HCT116 (cell line): Measurements from ENCODE around the gene KANK2.

Source experiments
- CEBPB ChIP-seq: IDR thresholded peaks from 2 replicates; pipeline ENCODE4 v1.6.1; 2012; ENCODE audit warnings: low read depth
- EZH2 ChIP-seq: fragments of 200-600 bp; sonication (generic); IDR thresholded peaks from 2 replicates; pipeline ENCODE4 v1.6.1; 2017; ENCODE audit warnings: antibody characterized with exemption, mixed run types
- EZH2phosphoT487 ChIP-seq: fragments of 200-600 bp; IDR thresholded peaks from 2 replicates; pipeline ENCODE4 v1.6.1; 2018; ENCODE audit warnings: antibody characterized with exemption, borderline replicate concordance
- FOSL1 ChIP-seq: IDR thresholded peaks from 2 replicates; pipeline ENCODE4 v1.6.1; 2012; ENCODE audit warnings: low read depth
- POLR2AphosphoS5 ChIP-seq: IDR thresholded peaks from 2 replicates; pipeline ENCODE4 v1.6.1; 2011; ENCODE audit warnings: mild to moderate bottlenecking, low read depth, low read length, moderate library complexity
- SIN3A ChIP-seq: IDR thresholded peaks from 2 replicates; pipeline ENCODE4 v1.6.1; 2012; ENCODE audit warnings: low read depth
- SP1 ChIP-seq: IDR thresholded peaks from 2 replicates; pipeline ENCODE4 v1.6.1; 2012; ENCODE audit warnings: low read depth
- ZNF274 ChIP-seq: fragments of 200-500 bp; sonication (Bioruptor generic); IDR thresholded peaks from 2 replicates; pipeline ENCODE4 v1.6.1; 2014; ENCODE audit warnings: mild to moderate bottlenecking, low read depth, low read length, inconsistent platforms
- TF ChIP-seq, protein P1 (sequence below), 3 experiments: fragments of 200-600 bp in 1 of 3; sonication (generic) in 1 of 3; IDR thresholded peaks in 2 of 3; conservative IDR thresholded peaks in 1 of 3; 2 replicates each; pipeline ENCODE4 v1.5.1; 2012 to 2017; ENCODE audit warnings: low read depth in 2 of 3, low read length in 2 of 3, antibody characterized with exemption in 1 of 3, borderline replicate concordance in 1 of 3, control low read depth in 1 of 3, mild to moderate bottlenecking in 1 of 3, mixed read lengths in 1 of 3, mixed run types in 1 of 3, moderate library complexity in 1 of 3; ENCODE audit not compliant: insufficient read depth in 1 of 3
- TF ChIP-seq, protein P2 (sequence below): IDR thresholded peaks from 2 replicates; pipeline ENCODE4 v1.6.1; 2012
- TF ChIP-seq, protein P3 (sequence below): IDR thresholded peaks from 2 replicates; pipeline ENCODE4 v1.6.1; 2012; ENCODE audit warnings: low read depth

DNA sequence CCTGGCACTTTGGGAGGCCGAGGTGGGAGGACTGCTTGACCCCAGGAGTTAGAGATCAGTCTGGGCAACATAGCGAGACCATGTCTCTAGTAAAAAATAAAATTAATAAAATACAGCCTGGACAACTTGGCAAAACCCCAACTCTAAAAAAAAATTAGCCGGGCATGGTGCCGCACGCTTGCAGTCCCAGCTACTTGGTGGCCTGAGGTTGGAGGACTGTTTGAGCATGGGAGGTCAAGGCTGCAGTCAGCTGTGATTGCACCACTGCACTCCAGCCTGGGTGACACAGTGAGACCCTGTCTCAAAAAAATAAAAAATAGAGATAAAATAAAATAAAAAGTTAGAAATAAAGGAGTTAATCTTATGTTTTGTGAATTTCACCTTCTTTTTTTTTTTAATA lies 26.2 kb downstream of the KANK2 start:
- TF ChIP-seq ZNF274, result no peak
- TF ChIP-seq, protein P1, sequence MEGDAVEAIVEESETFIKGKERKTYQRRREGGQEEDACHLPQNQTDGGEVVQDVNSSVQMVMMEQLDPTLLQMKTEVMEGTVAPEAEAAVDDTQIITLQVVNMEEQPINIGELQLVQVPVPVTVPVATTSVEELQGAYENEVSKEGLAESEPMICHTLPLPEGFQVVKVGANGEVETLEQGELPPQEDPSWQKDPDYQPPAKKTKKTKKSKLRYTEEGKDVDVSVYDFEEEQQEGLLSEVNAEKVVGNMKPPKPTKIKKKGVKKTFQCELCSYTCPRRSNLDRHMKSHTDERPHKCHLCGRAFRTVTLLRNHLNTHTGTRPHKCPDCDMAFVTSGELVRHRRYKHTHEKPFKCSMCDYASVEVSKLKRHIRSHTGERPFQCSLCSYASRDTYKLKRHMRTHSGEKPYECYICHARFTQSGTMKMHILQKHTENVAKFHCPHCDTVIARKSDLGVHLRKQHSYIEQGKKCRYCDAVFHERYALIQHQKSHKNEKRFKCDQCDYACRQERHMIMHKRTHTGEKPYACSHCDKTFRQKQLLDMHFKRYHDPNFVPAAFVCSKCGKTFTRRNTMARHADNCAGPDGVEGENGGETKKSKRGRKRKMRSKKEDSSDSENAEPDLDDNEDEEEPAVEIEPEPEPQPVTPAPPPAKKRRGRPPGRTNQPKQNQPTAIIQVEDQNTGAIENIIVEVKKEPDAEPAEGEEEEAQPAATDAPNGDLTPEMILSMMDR (IDR thresholded peaks at IDR 0.05 in 2 of 3, conservative IDR thresholded peaks at IDR 0.05 in 1 of 3; ENCODE audit: borderline replicate concordance in 1 of 3, insufficient read depth in 1 of 3, low read depth in 2 of 3, low read length in 2 of 3), result no peak
- TF ChIP-seq POLR2AphosphoS5, result no peak
- no peak for TF ChIP-seq SP1
- TF ChIP-seq, protein P2, sequence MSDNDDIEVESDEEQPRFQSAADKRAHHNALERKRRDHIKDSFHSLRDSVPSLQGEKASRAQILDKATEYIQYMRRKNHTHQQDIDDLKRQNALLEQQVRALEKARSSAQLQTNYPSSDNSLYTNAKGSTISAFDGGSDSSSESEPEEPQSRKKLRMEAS, result no peak
- TF ChIP-seq CEBPB, result no peak
- TF ChIP-seq SIN3A, result no peak
- no peak for TF ChIP-seq FOSL1
- TF ChIP-seq, protein P3, sequence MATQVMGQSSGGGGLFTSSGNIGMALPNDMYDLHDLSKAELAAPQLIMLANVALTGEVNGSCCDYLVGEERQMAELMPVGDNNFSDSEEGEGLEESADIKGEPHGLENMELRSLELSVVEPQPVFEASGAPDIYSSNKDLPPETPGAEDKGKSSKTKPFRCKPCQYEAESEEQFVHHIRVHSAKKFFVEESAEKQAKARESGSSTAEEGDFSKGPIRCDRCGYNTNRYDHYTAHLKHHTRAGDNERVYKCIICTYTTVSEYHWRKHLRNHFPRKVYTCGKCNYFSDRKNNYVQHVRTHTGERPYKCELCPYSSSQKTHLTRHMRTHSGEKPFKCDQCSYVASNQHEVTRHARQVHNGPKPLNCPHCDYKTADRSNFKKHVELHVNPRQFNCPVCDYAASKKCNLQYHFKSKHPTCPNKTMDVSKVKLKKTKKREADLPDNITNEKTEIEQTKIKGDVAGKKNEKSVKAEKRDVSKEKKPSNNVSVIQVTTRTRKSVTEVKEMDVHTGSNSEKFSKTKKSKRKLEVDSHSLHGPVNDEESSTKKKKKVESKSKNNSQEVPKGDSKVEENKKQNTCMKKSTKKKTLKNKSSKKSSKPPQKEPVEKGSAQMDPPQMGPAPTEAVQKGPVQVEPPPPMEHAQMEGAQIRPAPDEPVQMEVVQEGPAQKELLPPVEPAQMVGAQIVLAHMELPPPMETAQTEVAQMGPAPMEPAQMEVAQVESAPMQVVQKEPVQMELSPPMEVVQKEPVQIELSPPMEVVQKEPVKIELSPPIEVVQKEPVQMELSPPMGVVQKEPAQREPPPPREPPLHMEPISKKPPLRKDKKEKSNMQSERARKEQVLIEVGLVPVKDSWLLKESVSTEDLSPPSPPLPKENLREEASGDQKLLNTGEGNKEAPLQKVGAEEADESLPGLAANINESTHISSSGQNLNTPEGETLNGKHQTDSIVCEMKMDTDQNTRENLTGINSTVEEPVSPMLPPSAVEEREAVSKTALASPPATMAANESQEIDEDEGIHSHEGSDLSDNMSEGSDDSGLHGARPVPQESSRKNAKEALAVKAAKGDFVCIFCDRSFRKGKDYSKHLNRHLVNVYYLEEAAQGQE, result no peak
- no peak for TF ChIP-seq EZH2phosphoT487
- TF ChIP-seq EZH2, result no peak
